Measurements from ENCODE around the gene RPS6KA1. TPM values are rescaled to one million over a fixed set of nuclear protein-coding genes. Genes with fewer than 3 reads are reported as not detected.

Gene RPS6KA1
- total and polyA plus RNA-seq, 10 of the 15 experiments (the other 5 are each of a cell fraction or from before 2014, with no cell fraction given): 5.0 to 136 (median 91.5) TPM

DNA sequence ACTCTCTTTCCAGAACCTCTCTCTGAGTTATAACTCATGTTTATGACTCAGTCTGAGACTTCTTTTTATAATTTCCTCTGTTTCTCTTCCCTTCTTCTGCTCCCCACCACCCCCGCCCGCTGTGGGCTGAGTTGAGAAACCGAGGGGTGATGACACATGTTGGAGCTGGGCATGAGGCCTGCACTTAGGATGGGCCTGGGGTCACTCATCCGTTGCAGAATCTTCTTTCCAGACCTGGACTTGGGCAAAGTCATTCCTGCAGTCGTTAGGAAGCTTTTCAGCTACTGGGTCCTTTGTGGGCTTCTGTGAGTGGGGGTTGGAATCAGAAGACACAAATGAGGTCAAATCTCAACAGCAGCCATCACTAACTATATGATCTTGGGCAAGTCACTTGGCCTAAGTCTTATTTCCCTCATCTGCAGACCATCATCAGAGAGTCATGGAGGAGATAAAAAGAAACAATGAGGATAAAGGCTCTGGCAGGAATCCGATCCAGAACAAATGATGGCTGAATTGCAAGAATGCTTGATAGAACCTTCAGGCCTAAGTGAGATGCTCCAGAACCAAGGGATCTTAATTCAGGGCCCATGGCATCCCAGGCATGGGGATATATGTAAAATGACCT lies 53.4 kb downstream of the RPS6KA1 start (continued):
- TF ChIP-seq ZNF592 (IDR thresholded peaks at IDR 0.05): peak; percentile 53; the same call in 1 of the 2 replicates
- TF ChIP-seq BCL11A (IDR thresholded peaks at IDR 0.05; ENCODE audit: low read depth, low read length): peak; percentile 80
- TF ChIP-seq EGR1 (IDR thresholded peaks at IDR 0.05; ENCODE audit: borderline replicate concordance in 1 of 2, low read depth in 2 of 2, low read length in 2 of 2): peak in 1 of 2 experiments; percentile 94; a peak in 2 of 3 replicates
- TF ChIP-seq JUND (IDR thresholded peaks at IDR 0.05; ENCODE audit: low read depth, low read length): 0 out of 2 replicates have a peak, but pooled peaks have one; percentile 8
- TF ChIP-seq, protein P1, sequence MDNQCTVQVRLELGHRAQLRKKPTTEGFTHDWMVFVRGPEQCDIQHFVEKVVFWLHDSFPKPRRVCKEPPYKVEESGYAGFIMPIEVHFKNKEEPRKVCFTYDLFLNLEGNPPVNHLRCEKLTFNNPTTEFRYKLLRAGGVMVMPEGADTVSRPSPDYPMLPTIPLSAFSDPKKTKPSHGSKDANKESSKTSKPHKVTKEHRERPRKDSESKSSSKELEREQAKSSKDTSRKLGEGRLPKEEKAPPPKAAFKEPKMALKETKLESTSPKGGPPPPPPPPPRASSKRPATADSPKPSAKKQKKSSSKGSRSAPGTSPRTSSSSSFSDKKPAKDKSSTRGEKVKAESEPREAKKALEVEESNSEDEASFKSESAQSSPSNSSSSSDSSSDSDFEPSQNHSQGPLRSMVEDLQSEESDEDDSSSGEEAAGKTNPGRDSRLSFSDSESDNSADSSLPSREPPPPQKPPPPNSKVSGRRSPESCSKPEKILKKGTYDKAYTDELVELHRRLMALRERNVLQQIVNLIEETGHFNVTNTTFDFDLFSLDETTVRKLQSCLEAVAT (IDR thresholded peaks at IDR 0.05): no peak
- TF ChIP-seq JUNB (IDR thresholded peaks at IDR 0.05): peak; percentile 99
- TF ChIP-seq SPI1 (IDR thresholded peaks at IDR 0.05; ENCODE audit: borderline replicate concordance, insufficient read depth, low read depth, low read length): peak; percentile 76
- peak; percentile 91; the same call in 1 of the 2 replicates for TF ChIP-seq IRF4 (IDR thresholded peaks at IDR 0.05; ENCODE audit: low read depth, low read length)
- TF ChIP-seq ETV6 (conservative IDR thresholded peaks at IDR 0.05 in 1 of 2, IDR thresholded peaks at IDR 0.05 in 1 of 2; ENCODE audit: borderline replicate concordance in 1 of 2, low read depth in 1 of 2): peak in 1 of 2 experiments; percentile 75; a peak in 1 of 4 replicates
- no peak for TF ChIP-seq ESRRA (IDR thresholded peaks at IDR 0.05; ENCODE audit: low read length)
- TF ChIP-seq RCOR1 (conservative IDR thresholded peaks at IDR 0.05; ENCODE audit: low read depth, low read length): 0 out of 2 replicates have a peak, but pooled peaks have one; percentile 73
- TF ChIP-seq TCF7 (IDR thresholded peaks at IDR 0.05; ENCODE audit: borderline replicate concordance): peak; percentile 57
- peak; percentile 86 for TF ChIP-seq DPF2 (IDR thresholded peaks at IDR 0.05)
- TF ChIP-seq ATF3 (IDR thresholded peaks at IDR 0.05; ENCODE audit: borderline replicate concordance, extremely low read depth, low read depth, low read length): no peak
- peak; percentile 46; the same call in 1 of the 2 replicates for TF ChIP-seq BMI1 (IDR thresholded peaks at IDR 0.05; ENCODE audit: borderline replicate concordance)
- peak; percentile 58; the same call in 1 of the 2 replicates for TF ChIP-seq PML (IDR thresholded peaks at IDR 0.05; ENCODE audit: low read length)
- no peak for TF ChIP-seq CHD2 (IDR thresholded peaks at IDR 0.05; ENCODE audit: borderline replicate concordance, low read depth, low read length)
- TF ChIP-seq SKIL (IDR thresholded peaks at IDR 0.05; ENCODE audit: low read depth, poor library complexity, severe bottlenecking): peak; percentile 40
- TF ChIP-seq KAT2A (conservative IDR thresholded peaks at IDR 0.05; ENCODE audit: control insufficient read depth, low read depth, low read length): no peak
- TF ChIP-seq RUNX3 (IDR thresholded peaks at IDR 0.05; ENCODE audit: low read length): peak; percentile 90
- TF ChIP-seq FOS (IDR thresholded peaks at IDR 0.05; ENCODE audit: borderline replicate concordance, extremely low read depth, insufficient read length): no peak
